HCT116 (cell line): ENCODE results near the gene RNF144B. TPM values are rescaled to one million over a fixed set of nuclear protein-coding genes. Genes with fewer than 3 reads are reported as not detected.

Experiments
- ATAC-seq: fragments of 200-7000 bp; cut with Tn5 transposase; 2 replicates; pipeline ENCODE4 v1.9.1; 2020; ENCODE audit warnings: mild to moderate bottlenecking, moderate library complexity
- BruUV-seq: library from RNA; stranded (reverse); fragments of 400-500 nt; replicated peaks from 2 replicates; lab custom pipeline; 2021; lab: Mats Ljungman, UMichigan
- CTCF ChIA-PET: fragments of 300-600 bp; sonication (Branson Sonifier 250); formaldehyde crosslinking; loops from one replicate; lab custom pipeline; 2021; ENCODE audit warnings: antibody characterized with exemption; lab: Charles Lee
- POLR2A ChIA-PET: fragments of 300-600, 350-600 bp; sonication (Branson Sonifier 250); formaldehyde crosslinking; loops from one replicate; lab custom pipeline; 2021; ENCODE audit warnings: antibody characterized with exemption; lab: Charles Lee
- RAD21 ChIA-PET, 2 experiments: fragments of 300-600 bp; sonication (Branson Sonifier 250); formaldehyde crosslinking; loops; one replicate each; lab custom pipeline; 2023; ENCODE audit warnings: low total read pairs in 2 of 2; ENCODE audit not compliant: uncharacterized antibody in 2 of 2, unreplicated experiment in 2 of 2, low non-redundant PET in 1 of 2; lab: Charles Lee
- DNase-seq: peaks from one replicate; pipeline ENCODE4 v3.0.0-alpha.2; 2010; ENCODE audit warnings: low read depth, low spot score
- H2AFZ ChIP-seq: fragments of 200-600 bp; shearing (Covaris generic), sonication (generic); 2 replicates; pipeline ENCODE4 v1.6.1; 2017; ENCODE audit warnings: low read depth, mixed run types, mixed read lengths, antibody characterized with exemption, low read length; ENCODE audit not compliant: poor library complexity, severe bottlenecking
- H3K27ac ChIP-seq: 2 replicates; pipeline ENCODE4 v1.5.1; 2012; ENCODE audit warnings: low read depth, low read length
- H3K27me3 ChIP-seq: fragments of 200-600 bp; sonication (generic); 2 replicates; pipeline ENCODE4 v1.6.1; 2016; ENCODE audit warnings: mixed run types, low read length, mixed read lengths; ENCODE audit not compliant: insufficient read depth
- H3K36me3 ChIP-seq, 2 experiments: fragments of 200-500 bp in 1 of 2; fragments of 200-600 bp in 1 of 2; sonication (Bioruptor generic) in 1 of 2; sonication (generic) in 1 of 2; 2 replicates each; pipeline versions ENCODE4 v1.5.1 to v1.6.1; 2014 to 2016; ENCODE audit warnings: low read length in 2 of 2, inconsistent platforms in 1 of 2, mixed read lengths in 1 of 2, mixed run types in 1 of 2; ENCODE audit not compliant: insufficient read depth in 2 of 2, control insufficient read depth in 1 of 2
- H3K4me1 ChIP-seq, 2 experiments: fragments of 200-600 bp in 1 of 2; sonication (generic) in 1 of 2; 2 replicates each; pipeline versions ENCODE4 v1.5.1 to v1.6.1; 2012 to 2017; ENCODE audit warnings: low read length in 2 of 2, inconsistent platforms in 1 of 2, mild to moderate bottlenecking in 1 of 2, mixed read lengths in 1 of 2, mixed run types in 1 of 2, moderate library complexity in 1 of 2; ENCODE audit not compliant: insufficient read depth in 2 of 2, control insufficient read depth in 1 of 2
- H3K4me2 ChIP-seq: fragments of 200-600 bp; sonication (generic); 2 replicates; pipeline ENCODE4 v1.6.1; 2017; ENCODE audit warnings: mixed run types, low read length, mixed read lengths
- H3K4me3 ChIP-seq, 2 experiments: fragments of 200-600 bp in 1 of 2; sonication (generic) in 1 of 2; replicated peaks in 1 of 2; 2 replicates each; pipeline ENCODE4 v1.5.1; 2011 to 2016; ENCODE audit warnings: low read length in 2 of 2, control low read depth in 1 of 2, low read depth in 1 of 2, mild to moderate bottlenecking in 1 of 2, mixed read lengths in 1 of 2, mixed run types in 1 of 2
- H3K79me2 ChIP-seq: fragments of 200-600 bp; sonication (generic); 2 replicates; pipeline ENCODE4 v1.6.1; 2017; ENCODE audit warnings: mild to moderate bottlenecking, mixed run types, low read length, moderate library complexity, mixed read lengths; ENCODE audit not compliant: insufficient read depth
- H3K9ac ChIP-seq: fragments of 200-600 bp; sonication (generic); 2 replicates; pipeline ENCODE4 v1.6.1; 2016; ENCODE audit warnings: low read length, mixed read lengths
- H3K9me2 ChIP-seq: fragments of 200-600 bp; sonication (generic), shearing (Covaris generic); 2 replicates; pipeline ENCODE4 v1.6.1; 2017; ENCODE audit warnings: mixed run types, mild to moderate bottlenecking, moderate library complexity; ENCODE audit not compliant: insufficient read depth
- H3K9me3 ChIP-seq, 2 experiments: fragments of 200-500 bp in 1 of 2; fragments of 200-600 bp in 1 of 2; sonication (Bioruptor generic) in 1 of 2; sonication (generic) in 1 of 2; 2 replicates each; pipeline ENCODE4 v1.6.1; 2014 to 2017; ENCODE audit warnings: low read length in 2 of 2, mixed read lengths in 2 of 2, inconsistent platforms in 1 of 2, low read depth in 1 of 2, mild to moderate bottlenecking in 1 of 2, mixed run types in 1 of 2, moderate library complexity in 1 of 2; ENCODE audit not compliant: control insufficient read depth in 1 of 2, insufficient read depth in 1 of 2
- H4K20me1 ChIP-seq: fragments of 200-600 bp; sonication (generic), shearing (Covaris generic); 2 replicates; pipeline ENCODE4 v1.6.1; 2017; ENCODE audit warnings: mixed run types, mild to moderate bottlenecking, moderate library complexity; ENCODE audit not compliant: insufficient read depth
- ATF3 ChIP-seq: IDR thresholded peaks from 2 replicates; pipeline ENCODE4 v1.6.1; 2012
- CEBPB ChIP-seq: IDR thresholded peaks from 2 replicates; pipeline ENCODE4 v1.6.1; 2012; ENCODE audit warnings: low read depth
- CTCF ChIP-seq, 3 experiments: fragments of 200-600 bp in 1 of 3; sonication (generic) in 1 of 3; IDR thresholded peaks in 2 of 3; conservative IDR thresholded peaks in 1 of 3; 2 replicates each; pipeline ENCODE4 v1.5.1; 2012 to 2017; ENCODE audit warnings: low read depth in 2 of 3, low read length in 2 of 3, antibody characterized with exemption in 1 of 3, borderline replicate concordance in 1 of 3, control low read depth in 1 of 3, mild to moderate bottlenecking in 1 of 3, mixed read lengths in 1 of 3, mixed run types in 1 of 3, moderate library complexity in 1 of 3; ENCODE audit not compliant: insufficient read depth in 1 of 3
- EGR1 ChIP-seq: IDR thresholded peaks from 2 replicates; pipeline ENCODE4 v1.6.1; 2012; ENCODE audit warnings: low read depth
- POLR2A ChIP-seq: IDR thresholded peaks from 2 replicates; pipeline ENCODE4 v1.7.0; 2011; ENCODE audit warnings: borderline replicate concordance; ENCODE audit not compliant: insufficient read depth, insufficient read length; ENCODE audit errors: extremely low read depth
- SP1 ChIP-seq: IDR thresholded peaks from 2 replicates; pipeline ENCODE4 v1.6.1; 2012; ENCODE audit warnings: low read depth
- intact Hi-C: fragments of 100-400 bp; cut with micrococcal nuclease; formaldehyde crosslinking; loops from 2 replicates; pipeline ENCODE4 v1.10.0; 2022
- total RNA-seq: library from RNA; stranded (reverse); gene quantifications from one replicate; pipeline ENCODE4 v1.2.1, GENCODE V29; 2021; ENCODE audit not compliant: unreplicated experiment

The RNF144B gene
- total RNA-seq, 1 experiment from 2014 or later: 2.1 TPM

DNA sequence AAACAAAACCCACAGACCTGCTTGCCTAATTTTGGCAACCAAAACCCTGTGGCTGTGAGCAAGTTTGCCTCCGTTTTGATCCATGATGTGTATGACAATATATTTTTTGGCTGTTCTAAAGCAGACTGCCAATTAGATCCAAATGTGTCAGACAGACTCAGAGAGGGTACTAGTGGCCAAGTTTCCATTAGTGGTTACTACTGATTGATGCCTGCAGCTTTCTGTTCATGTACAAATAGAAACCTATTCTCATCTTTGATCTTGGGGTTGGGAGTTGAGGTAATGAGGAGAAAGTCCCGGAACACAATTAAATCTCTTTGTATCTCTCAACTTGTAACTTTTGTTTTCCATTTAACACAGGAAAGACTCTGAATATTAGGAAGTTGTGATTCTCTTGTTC is 100.9 kb downstream of the RNF144B start (continued):
- no peak for TF ChIP-seq CTCF (IDR thresholded peaks at IDR 0.05 in 2 of 3, conservative IDR thresholded peaks at IDR 0.05 in 1 of 3; ENCODE audit: borderline replicate concordance in 1 of 3, insufficient read depth in 1 of 3, low read depth in 2 of 3, low read length in 2 of 3)

GRCh38 chr6:18488526-18489270 is 101.5 kb downstream of the RNF144B start:
- Histone ChIP-seq H3K9me2 (no peaks in the 10 kb centered on the region), H3K79me2 (no peaks in the 10 kb centered on the region), H3K9me3 (no peaks in the 10 kb centered on the region), H3K9ac (no peak overlapping the region), H2AFZ (no peak overlapping the region), H3K4me1 (no peaks in the 10 kb centered on the region), H3K36me3 (no peaks in the 10 kb centered on the region), H3K4me2 (no peak overlapping the region), H4K20me1 (no peaks in the 10 kb centered on the region), H3K27me3 (no peaks in the 10 kb centered on the region; the same call in 1 of the 2 replicates), H3K27ac (no peak overlapping the region), H3K4me3 (no peak overlapping the region)
- ChIA-PET CTCF (no interaction called here), RAD21 (no interaction called here), POLR2A (no interaction called here)
- no TSS peak for BruUV-seq
- intact Hi-C loops: no loop called here
- ATAC-seq: no peak
- DNase-seq: no peak
- no peak for TF ChIP-seq CEBPB

- ChIA-PET RAD21 (no interaction called here), POLR2A (no interaction called here), CTCF (no interaction called here)
- intact Hi-C loops: no loop called here
- no peaks in the 10 kb centered on the region for H3K9me2 ChIP-seq
- H3K4me3 ChIP-seq: no peak overlapping the region
- no peak overlapping the region for H3K27ac ChIP-seq
- H3K27me3 ChIP-seq: no peaks in the 10 kb centered on the region; the same call in 1 of the 2 replicates
- no peaks in the 10 kb centered on the region for H4K20me1 ChIP-seq
- H2AFZ ChIP-seq: no peak overlapping the region
- H3K4me1 ChIP-seq: no peaks in the 10 kb centered on the region
- H3K4me2 ChIP-seq: no peak overlapping the region
- H3K9me3 ChIP-seq: no peaks in the 10 kb centered on the region
- no TSS peak for BruUV-seq
- H3K9ac ChIP-seq: no peak overlapping the region
- H3K36me3 ChIP-seq: no peaks in the 10 kb centered on the region
- ATAC-seq (no peak), DNase-seq (no peak)
- H3K79me2 ChIP-seq: no peaks in the 10 kb centered on the region
- TF ChIP-seq ATF3 (no peak), POLR2A (no peak), SP1 (no peak), EGR1 (no peak)
These were observed 102.2 kb downstream of the RNF144B start for GRCh38 chr6:18489335-18489734.
